Osteoblast (primary cell): ENCODE results near the gene CDH5. TPM values are rescaled to one million over a fixed set of nuclear protein-coding genes. Genes with fewer than 3 reads are reported as not detected.

ENCODE experiments used
- DNase-seq: peaks from one replicate; pipeline ENCODE4 v3.0.0; 2011; ENCODE audit warnings: low spot score, mixed read lengths; ENCODE audit not compliant: insufficient read length; ENCODE audit errors: missing footprints
- H2AFZ ChIP-seq: 2 replicates; pipeline ENCODE4 v1.6.0; 2011; ENCODE audit warnings: mild to moderate bottlenecking, low read length
- H3K27ac ChIP-seq: 2 replicates; pipeline ENCODE4 v1.5.1; 2011; ENCODE audit warnings: mild to moderate bottlenecking, low read depth, low read length, moderate library complexity
- H3K27me3 ChIP-seq: 2 replicates; pipeline ENCODE4 v1.6.0; 2012; ENCODE audit warnings: mild to moderate bottlenecking, control low read depth, inconsistent platforms, low read length, moderate library complexity; ENCODE audit not compliant: insufficient read depth
- H3K36me3 ChIP-seq: 2 replicates; pipeline ENCODE4 v1.5.1; 2011; ENCODE audit warnings: mild to moderate bottlenecking, low read length, control low read depth, moderate library complexity; ENCODE audit not compliant: insufficient read depth
- H3K4me1 ChIP-seq: 2 replicates; pipeline ENCODE4 v1.5.1; 2011; ENCODE audit warnings: mild to moderate bottlenecking, low read length, control low read depth, moderate library complexity; ENCODE audit not compliant: insufficient read depth
- H3K4me2 ChIP-seq: 2 replicates; pipeline ENCODE4 v1.6.0; 2011; ENCODE audit warnings: mild to moderate bottlenecking, low read length; ENCODE audit not compliant: insufficient read depth
- H3K4me3 ChIP-seq: fragments of 200-600 bp; sonication (generic); 3 replicates; pipeline ENCODE4 v1.5.1; 2012; ENCODE audit warnings: mild to moderate bottlenecking, low read length, inconsistent platforms; ENCODE audit not compliant: insufficient read depth
- H3K79me2 ChIP-seq: 2 replicates; pipeline ENCODE4 v1.6.0; 2012; ENCODE audit warnings: mild to moderate bottlenecking, low read length, control low read depth, inconsistent platforms; ENCODE audit not compliant: insufficient read depth
- H3K9me3 ChIP-seq: 2 replicates; pipeline ENCODE4 v1.5.1; 2011; ENCODE audit warnings: low read depth, low read length, control low read depth
- H4K20me1 ChIP-seq: 2 replicates; pipeline ENCODE4 v1.6.0; 2012; ENCODE audit warnings: mild to moderate bottlenecking, low read length, control low read depth; ENCODE audit not compliant: insufficient read depth
- CTCF ChIP-seq: IDR thresholded peaks from 2 replicates; pipeline ENCODE4 v1.5.1; 2011; ENCODE audit warnings: mild to moderate bottlenecking, low read depth, low read length, moderate library complexity; ENCODE audit errors: extremely low read depth
- total RNA-seq: library from RNA; depleted of rRNA; stranded (reverse); fragments of >200 nt; gene quantifications from 2 replicates; pipeline ENCODE4 v1.2.3, GENCODE V29; 2012

The CDH5 gene
- total RNA-seq, 1 donor, result 0.72 TPM

- Histone ChIP-seq H3K4me3 (no peak overlapping the region), H3K79me2 (no peaks in the 10 kb centered on the region), H3K27ac (no peak overlapping the region), H3K4me1 (no peaks in the 10 kb centered on the region), H3K4me2 (no peak overlapping the region), H3K36me3 (no peaks in the 10 kb centered on the region), H4K20me1 (no peaks in the 10 kb centered on the region), H2AFZ (no peak overlapping the region), H3K9me3 (no peaks in the 10 kb centered on the region), H3K27me3 (peaks cover 39% of the 10 kb centered on the region)
- no peak for TF ChIP-seq CTCF
- DNase-seq, result peak; percentile 69
Observed at GRCh38 chr16:66425651-66426050, 59.2 kb downstream of the CDH5 start.

DNA sequence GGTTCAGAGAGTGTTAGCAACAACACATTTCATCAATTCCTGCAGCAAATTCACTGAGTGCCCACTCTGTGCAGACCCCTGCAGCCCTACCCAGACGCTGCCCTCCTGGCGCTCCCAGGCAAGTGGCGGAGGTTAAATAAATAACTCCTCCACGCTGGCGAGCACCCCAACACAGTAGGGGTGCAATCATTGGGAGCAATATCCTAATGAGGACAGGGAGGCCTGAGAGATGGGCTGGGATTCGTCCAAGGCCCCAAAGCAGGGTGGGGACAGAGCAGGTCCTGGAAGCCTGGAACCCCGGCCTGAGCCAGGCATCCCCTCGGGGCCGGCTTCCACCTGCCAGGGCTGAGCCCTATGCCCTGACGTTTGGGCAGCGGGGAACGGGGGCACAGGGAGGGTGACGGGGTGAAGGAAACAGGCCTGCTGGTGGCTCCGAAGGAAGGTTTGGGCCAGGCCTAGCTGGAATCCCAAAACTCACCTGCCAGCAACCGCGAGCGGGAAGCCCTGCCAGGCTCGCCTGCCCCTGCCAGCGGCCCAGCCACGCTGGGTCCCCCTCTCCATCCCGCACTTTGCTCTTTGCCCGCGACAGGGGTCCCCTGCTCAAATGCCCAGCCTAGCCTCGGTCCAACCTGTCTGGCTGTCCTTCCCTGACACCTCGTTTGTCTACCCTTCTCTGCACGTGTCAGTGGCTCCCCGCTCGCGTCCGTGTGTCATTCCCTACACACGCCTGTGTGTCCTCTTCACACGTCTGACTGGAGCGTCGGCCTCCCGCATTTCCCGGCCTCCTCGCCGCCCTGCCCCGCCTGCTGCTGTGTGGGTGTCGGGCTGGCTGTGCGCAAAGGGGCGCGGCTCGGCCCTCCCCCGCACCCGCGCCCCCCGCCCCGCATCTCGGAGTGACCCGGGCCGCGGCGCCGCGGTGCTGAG is 59.9 kb downstream of the CDH5 start:
- no peaks in the 10 kb centered on the region for H3K79me2 ChIP-seq
- H4K20me1 ChIP-seq, result no peaks in the 10 kb centered on the region
- peak overlapping the region; percentile 52 for H3K4me2 ChIP-seq
- no peak for DNase-seq
- no peaks in the 10 kb centered on the region for H3K4me1 ChIP-seq
- H2AFZ ChIP-seq, result no peak overlapping the region
- H3K27ac ChIP-seq, result no peak overlapping the region
- H3K4me3 ChIP-seq, result peak overlapping the region; percentile 28
- peaks cover 39% of the 10 kb centered on the region for H3K27me3 ChIP-seq
- no peaks in the 10 kb centered on the region for H3K36me3 ChIP-seq
- H3K9me3 ChIP-seq, result no peaks in the 10 kb centered on the region
- no peak for TF ChIP-seq CTCF

DNA sequence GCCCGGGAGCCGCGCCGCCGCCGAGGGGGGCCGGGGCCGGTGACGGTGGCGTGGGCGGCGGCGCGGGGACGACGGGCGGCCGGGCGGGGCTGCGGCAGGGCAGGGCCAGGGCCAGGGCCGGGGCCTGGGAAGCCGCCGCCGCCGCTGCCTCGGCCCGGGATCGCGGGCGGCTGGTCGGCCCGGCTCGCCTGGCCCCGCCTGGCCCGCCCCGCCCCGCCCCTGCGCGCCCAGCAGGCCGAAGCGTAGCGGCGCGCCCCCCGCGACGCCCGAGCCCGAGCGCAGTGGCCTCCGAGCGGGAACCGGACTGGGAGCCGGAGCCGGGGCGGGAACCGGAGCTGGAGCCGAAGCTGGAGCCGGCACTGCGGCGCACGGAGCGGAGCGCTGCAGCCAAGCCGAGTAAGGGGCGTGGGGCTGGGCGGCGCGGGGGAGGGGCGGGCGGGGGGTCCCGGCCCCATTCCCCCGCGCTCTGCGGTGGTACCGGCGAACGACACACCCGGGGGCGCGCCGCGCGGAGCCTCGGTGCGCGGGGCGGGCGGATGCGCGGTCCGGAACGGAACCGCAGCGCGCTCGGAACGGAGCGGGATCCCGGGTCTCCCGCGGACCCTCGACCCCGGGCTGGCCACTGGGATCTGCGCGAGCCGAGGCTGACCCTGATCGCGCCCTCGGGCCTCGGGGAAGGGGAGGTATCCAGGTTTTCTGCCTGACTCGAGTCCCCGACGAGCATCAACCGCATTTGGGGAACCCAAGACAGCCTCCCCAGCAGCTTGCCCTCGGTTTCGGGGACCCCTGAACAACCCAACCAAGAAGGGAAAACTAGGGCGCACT is 60.8 kb downstream of the CDH5 start, which contains the start of gene BEAN1:
TSS of gene BEAN1 (plus strand) at position 260 of the 825 bp plus-strand sequence. CDS start 10,382 bp downstream, outside the sequence.
- Histone ChIP-seq H2AFZ (no peak within 1 kb of the TSS), H3K27me3 (peaks cover 42% of the 10 kb centered on the region)
- DNase-seq, result peak; percentile 95

More for the DNA sequence above, 60.8 kb downstream of the CDH5 start, which contains the start of gene BEAN1:
- Histone ChIP-seq H3K36me3 (no peaks in the 10 kb centered on the region), H3K4me3 (peak within 1 kb of the TSS; percentile 46), H3K4me2 (peak within 1 kb of the TSS; percentile 67), H4K20me1 (no peaks in the 10 kb centered on the region), H3K79me2 (no peaks in the 10 kb centered on the region), H3K9me3 (no peaks in the 10 kb centered on the region), H3K4me1 (no peaks in the 10 kb centered on the region), H3K27ac (no peak within 1 kb of the TSS)
- no peak for TF ChIP-seq CTCF
